ENCODE data around the gene BNIP1. TPM values are rescaled to one million over a fixed set of nuclear protein-coding genes. Genes with fewer than 3 reads are reported as not detected.

The BNIP1 gene
- total RNA-seq, 1 donor from 2014 or later: 8.4 TPM

GRCh38 chr5:173202266-173202875 is 58.0 kb downstream of the BNIP1 start:
- H3K9me3 ChIP-seq: peaks cover 7% of the 10 kb centered on the region
- no peaks in the 10 kb centered on the region for H3K4me1 ChIP-seq
- peaks cover 27% of the 10 kb centered on the region for H3K27me3 ChIP-seq (ENCODE audit: low read depth)
- no peak for ATAC-seq
- H3K36me3 ChIP-seq: no peaks in the 10 kb centered on the region
- no peak overlapping the region for H3K27ac ChIP-seq
- no peak for TF ChIP-seq CTCF (IDR thresholded peaks at IDR 0.05)
- intact Hi-C loops (cut with DNase I): no loop called here
- DNase-seq: no peak
- H3K4me3 ChIP-seq: no peak overlapping the region

GRCh38 chr5:173204185-173204979 is 60.1 kb downstream of the BNIP1 start:
- intact Hi-C loops (cut with DNase I): no loop called here
- Histone ChIP-seq H3K4me3 (no peak overlapping the region), H3K27ac (no peak overlapping the region), H3K4me1 (no peaks in the 10 kb centered on the region), H3K9me3 (peaks cover 6% of the 10 kb centered on the region), H3K36me3 (no peaks in the 10 kb centered on the region), H3K27me3 (ENCODE audit: low read depth) (peaks cover 27% of the 10 kb centered on the region)
- DNase-seq: no peak
- ATAC-seq: no peak
- peak; percentile 50 for TF ChIP-seq CTCF (IDR thresholded peaks at IDR 0.05)

- Histone ChIP-seq H3K4me1 (no peaks in the 10 kb centered on the region), H3K27me3 (ENCODE audit: low read depth) (peaks cover 30% of the 10 kb centered on the region), H3K36me3 (no peaks in the 10 kb centered on the region), H3K9me3 (no peaks in the 10 kb centered on the region), H3K27ac (no peak overlapping the region), H3K4me3 (no peak overlapping the region)
- intact Hi-C loops (cut with DNase I): no loop called here
- ATAC-seq (no peak), DNase-seq (no peak)
- no peak for TF ChIP-seq CTCF (IDR thresholded peaks at IDR 0.05)
Observed at GRCh38 chr5:173205916-173206315, 61.6 kb downstream of the BNIP1 start.

GRCh38 chr5:173208296-173208695 is 64.0 kb downstream of the BNIP1 start:
- DNase-seq (no peak), ATAC-seq (no peak)
- no peaks in the 10 kb centered on the region for H3K36me3 ChIP-seq
- H3K4me3 ChIP-seq: no peak overlapping the region
- no peaks in the 10 kb centered on the region for H3K9me3 ChIP-seq
- no peak for TF ChIP-seq CTCF (IDR thresholded peaks at IDR 0.05)
- H3K4me1 ChIP-seq: no peaks in the 10 kb centered on the region
- intact Hi-C loops (cut with DNase I): no loop called here
- peaks cover 11% of the 10 kb centered on the region for H3K27me3 ChIP-seq (ENCODE audit: low read depth)
- H3K27ac ChIP-seq: no peak overlapping the region

- H3K27ac ChIP-seq: no peak overlapping the region
- no peaks in the 10 kb centered on the region for H3K4me1 ChIP-seq
- H3K36me3 ChIP-seq: no peaks in the 10 kb centered on the region
- no peaks in the 10 kb centered on the region for H3K9me3 ChIP-seq
- TF ChIP-seq CTCF (IDR thresholded peaks at IDR 0.05): no peak
- ATAC-seq (no peak), DNase-seq (no peak)
- H3K27me3 ChIP-seq (ENCODE audit: low read depth): peaks cover 4% of the 10 kb centered on the region
- no peak overlapping the region for H3K4me3 ChIP-seq
- intact Hi-C loops (cut with DNase I): no loop called here
Observed at GRCh38 chr5:173210877-173211276, 66.5 kb downstream of the BNIP1 start.
